Mesodermal cell (in vitro differentiated cells): Measurements from ENCODE around the gene EIF3L.

Experiments
- H3K27ac ChIP-seq: 2 replicates; pipeline ENCODE4 v1.7.0; 2013; ENCODE audit warnings: mild to moderate bottlenecking, low read depth, low read length, moderate library complexity; ENCODE audit not compliant: severe bottlenecking
- H3K36me3 ChIP-seq: 2 replicates; pipeline ENCODE4 v1.7.1; 2013; ENCODE audit warnings: mild to moderate bottlenecking, low read length, moderate library complexity; ENCODE audit not compliant: control insufficient read depth, insufficient read depth
- H3K4me1 ChIP-seq: one replicate; pipeline ENCODE4 v1.7.1; 2013; ENCODE audit warnings: mild to moderate bottlenecking, low read length; ENCODE audit not compliant: insufficient read depth, control insufficient read depth, poor library complexity, severe bottlenecking
- H3K4me3 ChIP-seq: 2 replicates; pipeline ENCODE4 v1.7.0; 2013; ENCODE audit warnings: low read length, control low read depth, mild to moderate bottlenecking; ENCODE audit not compliant: insufficient read depth, poor library complexity, severe bottlenecking; ENCODE audit errors: extremely low read depth
- H3K9me3 ChIP-seq: 2 replicates; pipeline ENCODE4 v1.7.1; 2013; ENCODE audit warnings: mild to moderate bottlenecking, low read length, moderate library complexity; ENCODE audit not compliant: control insufficient read depth
- WGBS, 2 experiments: methylation state at CpG; one replicate each; pipeline ENCODE4 v1.1.5; 2013; ENCODE audit warnings: missing lambda C conversion rate in 2 of 2; ENCODE audit not compliant: insufficient coverage in 2 of 2; 5-methylcytosine and 5-hydroxymethylcytosine counted together

The EIF3L gene

DNA sequence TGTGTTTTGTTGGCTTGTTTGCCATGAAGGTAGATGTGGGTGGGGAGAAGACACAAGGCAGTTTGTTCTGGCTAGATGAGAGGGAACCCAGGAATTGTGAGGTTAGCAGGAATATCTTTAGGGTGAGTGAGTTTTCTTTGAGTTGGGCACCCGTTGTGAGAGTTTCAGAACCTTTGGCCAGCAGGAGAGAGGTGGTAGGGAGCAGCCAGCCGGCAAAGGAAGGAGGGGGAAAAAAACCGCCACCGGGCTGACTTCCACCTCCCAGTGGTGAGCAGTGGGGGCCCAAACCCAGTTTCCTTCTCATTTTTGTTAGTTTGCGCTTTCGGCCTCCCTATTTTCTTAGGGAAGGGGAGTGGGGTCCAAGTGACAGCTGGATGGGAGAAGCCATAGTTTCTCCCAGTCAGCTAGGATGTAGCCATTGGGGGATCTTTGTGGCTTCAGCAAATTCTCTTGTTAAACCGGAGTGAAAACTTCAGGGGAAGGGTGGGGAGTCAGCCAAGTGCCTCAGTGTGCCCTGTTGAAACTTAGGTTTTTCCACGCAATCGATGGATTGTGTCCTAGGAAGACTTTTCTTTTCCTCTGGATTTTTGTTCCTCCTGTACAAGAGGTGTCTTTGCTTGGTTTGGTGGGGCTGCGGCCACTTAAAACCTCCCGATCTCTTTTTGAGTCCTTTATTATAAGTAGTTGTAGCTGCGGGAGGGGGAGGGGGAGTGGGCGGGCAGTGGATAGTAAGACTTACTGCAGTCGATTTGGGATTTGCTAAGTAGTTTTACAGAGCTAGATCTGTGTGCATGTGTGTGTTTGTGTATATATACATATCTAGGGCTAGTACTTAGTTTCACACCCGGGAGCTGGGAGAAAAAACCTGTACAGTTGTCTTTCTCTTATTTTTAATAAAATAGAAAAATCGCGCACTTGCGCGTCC, 42.5 kb upstream of the EIF3L start:
- H3K27ac ChIP-seq = no peak overlapping the region
- 15% methylated on average over 9 to 11 of the region's 19 CpGs for WGBS, 2 experiments

DNA sequence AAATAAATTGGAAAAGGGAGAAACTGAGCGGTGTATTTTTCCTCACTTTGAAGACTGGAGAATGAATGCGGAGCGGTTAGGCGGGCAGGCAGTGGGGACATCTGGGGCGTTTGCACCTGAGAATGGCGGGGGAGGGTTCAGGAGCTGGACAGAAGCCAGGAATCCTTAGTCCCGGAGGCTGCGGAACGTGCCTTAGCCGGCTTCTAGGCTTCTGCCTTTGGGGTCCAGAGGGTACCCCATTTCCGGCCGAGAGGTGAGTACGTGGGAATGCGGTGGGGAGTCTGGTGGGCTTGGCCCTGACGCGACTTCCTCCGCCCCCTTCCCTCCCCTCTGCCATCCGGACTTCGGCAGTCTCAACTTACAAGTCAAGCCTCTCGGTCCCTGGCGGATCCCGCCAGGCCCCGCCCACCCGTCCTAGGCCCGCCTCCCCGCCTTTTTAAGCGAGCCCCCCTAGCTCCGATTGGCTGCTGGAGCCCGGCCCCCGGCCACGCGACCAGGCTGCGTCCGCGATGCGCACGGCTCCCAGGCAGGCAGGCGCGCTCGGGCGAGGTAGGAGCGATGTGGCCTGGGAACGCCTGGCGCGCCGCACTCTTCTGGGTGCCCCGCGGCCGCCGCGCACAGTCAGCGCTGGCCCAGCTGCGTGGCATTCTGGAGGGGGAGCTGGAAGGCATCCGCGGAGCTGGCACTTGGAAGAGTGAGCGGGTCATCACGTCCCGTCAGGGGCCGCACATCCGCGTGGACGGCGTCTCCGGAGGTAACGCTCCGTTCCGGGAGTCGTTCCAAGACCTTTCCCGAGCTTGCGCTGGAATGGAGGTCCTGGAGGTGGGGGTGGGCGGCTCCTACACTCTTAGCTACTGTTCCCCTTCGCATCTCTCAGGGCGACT, 41.6 kb upstream of the EIF3L start, which contains the start of gene GCAT:
TSS of gene GCAT (plus strand) at position 525 of the 884 bp plus-strand sequence. CDS start at position 559, 34 bp downstream.
- peaks cover 31% of the 10 kb centered on the region for H3K4me1 ChIP-seq
- H3K36me3 ChIP-seq = no peaks in the 10 kb centered on the region
- no peaks in the 10 kb centered on the region for H3K9me3 ChIP-seq
- peak within 1 kb of the TSS; percentile 66 for H3K27ac ChIP-seq
- 0 to 1% methylated on average over 45 to 55 of the region's 73 CpGs for WGBS, 2 experiments
- H3K4me3 ChIP-seq = peak within 1 kb of the TSS; percentile 65

More for the DNA sequence above, 42.5 kb upstream of the EIF3L start:
- Histone ChIP-seq H3K4me3 (peak overlapping the region; percentile 65), H3K36me3 (no peaks in the 10 kb centered on the region), H3K4me1 (peaks cover 31% of the 10 kb centered on the region), H3K9me3 (no peaks in the 10 kb centered on the region)

DNA sequence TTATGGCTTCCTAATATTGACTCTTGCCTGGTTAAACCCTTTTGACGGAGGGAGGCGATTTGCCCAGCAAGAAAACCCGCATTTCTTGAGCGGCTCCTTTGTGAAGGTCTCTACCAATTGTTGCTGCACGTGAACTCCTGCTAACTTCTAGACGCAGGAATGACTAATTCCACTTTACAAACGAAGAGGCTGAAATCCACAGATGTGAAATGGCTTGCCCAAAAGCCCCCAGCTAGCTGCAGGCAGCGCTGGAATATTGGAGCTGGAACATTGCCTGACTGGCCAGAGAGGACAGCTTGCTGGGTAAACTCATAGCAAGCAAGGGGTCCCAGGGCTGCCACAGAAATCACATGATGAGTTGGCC, 40.9 kb upstream of the EIF3L start:
- WGBS, 2 experiments = 5 to 7% methylated on average over 8 of the region's 8 CpGs
- Histone ChIP-seq H3K36me3 (no peaks in the 10 kb centered on the region), H3K9me3 (no peaks in the 10 kb centered on the region), H3K27ac (peak overlapping the region; percentile 66), H3K4me1 (peaks cover 28% of the 10 kb centered on the region), H3K4me3 (peak overlapping the region; percentile 65)

DNA sequence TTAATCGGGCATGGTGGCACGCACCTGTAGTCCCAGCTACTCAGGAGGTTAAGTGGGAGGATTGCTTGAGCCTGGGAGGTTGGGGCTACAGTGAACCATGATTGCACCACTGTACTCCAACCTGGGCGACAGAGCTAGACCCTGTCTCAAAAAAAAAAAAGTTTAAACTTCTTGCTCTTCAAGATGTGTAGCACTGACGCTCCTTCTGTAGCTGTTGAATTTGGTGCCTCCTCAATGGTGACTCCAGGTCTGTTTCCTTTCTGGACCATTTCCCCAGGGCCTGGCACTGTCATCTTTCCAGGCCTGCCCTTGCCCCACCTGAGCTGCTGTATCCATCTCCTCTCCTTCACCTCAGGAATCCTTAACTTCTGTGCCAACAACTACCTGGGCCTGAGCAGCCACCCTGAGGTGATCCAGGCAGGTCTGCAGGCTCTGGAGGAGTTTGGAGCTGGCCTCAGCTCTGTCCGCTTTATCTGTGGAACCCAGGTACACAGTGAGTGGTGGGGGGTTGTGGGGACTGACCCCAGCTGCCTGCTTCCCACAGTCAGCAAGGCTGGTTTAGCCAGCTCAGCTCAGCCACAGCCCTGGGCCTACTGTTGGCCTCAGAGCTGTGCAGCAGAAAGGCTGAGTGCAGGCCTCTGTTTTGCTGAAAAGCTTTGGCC, 39.4 kb upstream of the EIF3L start:
- H3K4me1 ChIP-seq = peaks cover 20% of the 10 kb centered on the region
- H3K36me3 ChIP-seq = peaks cover 8% of the 10 kb centered on the region
- WGBS, 2 experiments = 97% methylated on average over 5 of the region's 5 CpGs
- H3K27ac ChIP-seq = no peak overlapping the region
- H3K4me3 ChIP-seq = no peak overlapping the region
- H3K9me3 ChIP-seq = no peaks in the 10 kb centered on the region

DNA sequence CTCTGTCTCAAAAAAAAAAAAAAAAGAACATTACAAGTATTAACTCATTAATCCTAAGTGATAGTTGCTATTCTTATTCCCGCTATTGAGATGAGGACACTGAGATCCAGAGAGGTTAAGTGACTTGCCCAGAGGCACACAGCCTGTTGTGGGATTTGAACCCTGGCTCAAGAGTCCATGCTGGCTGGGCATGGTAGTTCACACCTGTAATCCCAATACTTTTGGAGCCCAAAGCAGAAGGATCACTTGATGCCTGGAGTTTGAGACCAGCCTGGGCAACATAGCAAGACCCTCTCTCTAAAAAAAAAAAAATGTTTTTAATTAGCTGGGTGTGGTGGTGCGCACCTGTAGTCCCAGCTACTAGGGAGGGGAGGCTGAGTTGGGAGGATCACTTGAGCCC, 37.4 kb upstream of the EIF3L start:
- 100% methylated on average over 1 to 2 of the region's 2 CpGs for WGBS, 2 experiments
- Histone ChIP-seq H3K36me3 (peaks cover 11% of the 10 kb centered on the region), H3K4me1 (peaks cover 5% of the 10 kb centered on the region), H3K27ac (no peak overlapping the region), H3K9me3 (no peaks in the 10 kb centered on the region), H3K4me3 (no peak overlapping the region)

DNA sequence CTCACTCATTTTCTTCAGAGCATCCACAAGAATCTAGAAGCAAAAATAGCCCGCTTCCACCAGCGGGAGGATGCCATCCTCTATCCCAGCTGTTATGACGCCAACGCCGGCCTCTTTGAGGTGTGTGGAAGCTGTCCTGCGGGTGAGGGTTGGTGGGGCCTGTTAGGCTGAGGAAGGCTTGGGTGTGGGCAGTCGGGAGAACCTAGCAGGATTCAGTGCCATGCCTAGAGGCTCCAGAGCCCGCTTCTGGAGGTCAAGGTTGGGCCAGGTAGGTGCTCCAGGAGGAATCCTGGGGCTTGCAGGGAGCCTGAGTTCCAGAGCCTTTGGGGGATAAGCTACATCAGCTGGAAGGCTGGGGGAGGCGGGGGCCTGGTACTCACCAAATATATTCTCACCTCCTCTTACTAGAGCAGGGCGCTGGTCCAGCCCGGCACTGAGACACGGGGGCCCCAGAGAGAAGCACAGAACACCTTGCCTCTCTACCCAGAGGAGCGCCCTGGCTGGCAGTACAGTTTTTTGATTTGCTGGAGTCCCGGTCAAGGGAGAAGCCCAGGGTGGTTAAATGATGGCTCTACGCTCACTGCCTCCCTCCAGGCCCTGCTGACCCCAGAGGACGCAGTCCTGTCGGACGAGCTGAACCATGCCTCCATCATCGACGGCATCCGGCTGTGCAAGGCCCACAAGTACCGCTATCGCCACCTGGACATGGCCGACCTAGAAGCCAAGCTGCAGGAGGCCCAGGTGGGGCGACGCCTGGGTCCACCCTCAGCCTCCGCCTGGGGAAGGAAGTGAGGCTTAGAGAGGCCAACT, 36.1 kb upstream of the EIF3L start:
- Histone ChIP-seq H3K4me1 (peaks cover 4% of the 10 kb centered on the region), H3K36me3 (peaks cover 11% of the 10 kb centered on the region), H3K27ac (no peak overlapping the region), H3K4me3 (no peak overlapping the region), H3K9me3 (no peaks in the 10 kb centered on the region)
- 95 to 97% methylated on average over 19 to 22 of the region's 27 CpGs for WGBS, 2 experiments

DNA sequence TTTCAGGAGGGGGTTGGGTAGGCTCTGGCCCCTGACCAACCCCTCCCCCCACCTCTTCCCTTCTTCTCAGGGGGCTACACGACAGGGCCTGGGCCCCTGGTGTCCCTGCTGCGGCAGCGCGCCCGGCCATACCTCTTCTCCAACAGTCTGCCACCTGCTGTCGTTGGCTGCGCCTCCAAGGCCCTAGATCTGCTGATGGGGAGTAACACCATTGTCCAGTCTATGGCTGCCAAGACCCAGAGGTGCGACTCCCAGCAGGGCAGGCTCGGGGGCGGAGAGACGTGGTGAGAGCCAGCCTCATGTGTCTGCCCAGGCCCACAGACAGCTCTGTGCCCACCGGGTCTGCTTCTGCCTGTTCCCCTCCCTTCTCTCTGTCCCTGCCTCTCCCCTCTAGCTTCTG, 33.6 kb upstream of the EIF3L start:
- H3K9me3 ChIP-seq = no peaks in the 10 kb centered on the region
- WGBS, 2 experiments = 86 to 92% methylated on average over 8 to 12 of the region's 12 CpGs
- H3K27ac ChIP-seq = no peak overlapping the region
- H3K4me3 ChIP-seq = no peak overlapping the region
- H3K4me1 ChIP-seq = peaks cover 16% of the 10 kb centered on the region
- H3K36me3 ChIP-seq = peaks cover 11% of the 10 kb centered on the region

DNA sequence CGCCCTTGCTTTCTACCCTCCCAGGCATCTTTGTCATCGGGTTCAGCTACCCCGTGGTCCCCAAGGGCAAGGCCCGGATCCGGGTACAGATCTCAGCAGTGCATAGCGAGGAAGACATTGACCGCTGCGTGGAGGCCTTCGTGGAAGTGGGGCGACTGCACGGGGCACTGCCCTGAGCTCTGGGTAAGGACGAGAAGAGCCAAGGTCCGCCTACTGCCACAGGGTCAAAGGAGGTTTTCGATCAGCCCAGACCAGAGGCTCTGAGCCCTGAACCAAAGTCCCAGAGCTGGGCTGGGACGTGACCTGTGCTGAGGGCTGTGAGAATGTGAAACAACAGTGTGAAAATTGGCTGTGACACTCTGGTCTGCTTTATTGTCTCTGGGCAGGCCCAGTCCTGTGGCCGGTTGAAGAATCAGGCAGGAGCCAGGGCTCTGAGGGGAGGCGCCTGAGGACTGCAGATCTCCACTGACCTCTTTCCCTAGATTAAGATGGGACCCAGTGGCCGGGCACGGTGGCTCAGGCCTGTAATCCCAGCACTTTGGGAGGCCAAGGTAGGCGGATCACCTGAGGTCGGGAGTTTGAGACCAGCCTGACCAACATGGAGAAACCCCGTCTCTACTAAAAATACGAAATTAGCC, 32.6 kb upstream of the EIF3L start:
- WGBS, 2 experiments = 93 to 97% methylated on average over 20 to 23 of the region's 23 CpGs
- Histone ChIP-seq H3K36me3 (peaks cover 11% of the 10 kb centered on the region), H3K4me1 (peaks cover 16% of the 10 kb centered on the region), H3K27ac (no peak overlapping the region), H3K9me3 (no peaks in the 10 kb centered on the region), H3K4me3 (no peak overlapping the region)

DNA sequence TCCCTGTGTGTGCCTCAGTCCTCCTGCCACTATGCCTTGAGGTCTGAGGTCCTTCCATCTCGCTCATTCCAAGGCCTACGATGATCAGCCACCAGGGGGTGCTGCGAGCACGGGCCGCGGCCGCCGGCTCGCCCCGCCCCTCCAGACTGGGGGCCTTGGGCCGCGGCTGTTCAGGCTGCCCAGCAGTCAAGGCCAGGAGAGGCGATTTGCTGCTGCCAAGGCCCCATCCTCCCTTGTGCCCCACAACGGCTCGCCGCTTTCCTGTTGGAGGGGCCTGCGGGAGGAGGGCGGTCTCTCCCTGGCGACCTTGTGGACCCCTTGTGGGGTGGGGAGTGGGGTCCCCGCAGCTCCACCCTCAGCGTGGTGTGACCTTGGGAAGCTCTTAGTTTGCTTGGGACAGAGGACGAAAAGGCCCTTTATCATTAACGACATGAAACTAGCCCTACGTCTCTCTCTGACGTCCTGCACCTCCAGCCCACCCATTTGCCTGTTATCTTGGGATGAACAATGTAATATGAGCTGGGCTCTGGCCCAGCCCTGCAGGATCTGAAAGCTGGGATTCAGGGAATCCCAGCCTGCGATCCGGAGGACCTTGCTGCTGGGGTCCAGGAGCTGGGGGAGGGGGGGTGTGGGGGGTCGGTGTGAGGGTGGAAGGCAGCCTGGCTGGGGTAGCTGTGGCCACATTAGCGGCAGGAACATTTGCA, 31.4 kb upstream of the EIF3L start:
- Histone ChIP-seq H3K27ac (peak overlapping the region; percentile 94), H3K9me3 (no peaks in the 10 kb centered on the region), H3K4me1 (peaks cover 22% of the 10 kb centered on the region), H3K36me3 (peaks cover 11% of the 10 kb centered on the region), H3K4me3 (peak overlapping the region; percentile 19)
- 0 to 1% methylated on average over 10 to 14 of the region's 29 CpGs for WGBS, 2 experiments
